ENCODE data around the gene MAGEA8. TPM values are rescaled to one million over a fixed set of nuclear protein-coding genes. Genes with fewer than 3 reads are reported as not detected.

The MAGEA8 gene
- total RNA-seq, 1 donor from 2014 or later, result not detected

DNA sequence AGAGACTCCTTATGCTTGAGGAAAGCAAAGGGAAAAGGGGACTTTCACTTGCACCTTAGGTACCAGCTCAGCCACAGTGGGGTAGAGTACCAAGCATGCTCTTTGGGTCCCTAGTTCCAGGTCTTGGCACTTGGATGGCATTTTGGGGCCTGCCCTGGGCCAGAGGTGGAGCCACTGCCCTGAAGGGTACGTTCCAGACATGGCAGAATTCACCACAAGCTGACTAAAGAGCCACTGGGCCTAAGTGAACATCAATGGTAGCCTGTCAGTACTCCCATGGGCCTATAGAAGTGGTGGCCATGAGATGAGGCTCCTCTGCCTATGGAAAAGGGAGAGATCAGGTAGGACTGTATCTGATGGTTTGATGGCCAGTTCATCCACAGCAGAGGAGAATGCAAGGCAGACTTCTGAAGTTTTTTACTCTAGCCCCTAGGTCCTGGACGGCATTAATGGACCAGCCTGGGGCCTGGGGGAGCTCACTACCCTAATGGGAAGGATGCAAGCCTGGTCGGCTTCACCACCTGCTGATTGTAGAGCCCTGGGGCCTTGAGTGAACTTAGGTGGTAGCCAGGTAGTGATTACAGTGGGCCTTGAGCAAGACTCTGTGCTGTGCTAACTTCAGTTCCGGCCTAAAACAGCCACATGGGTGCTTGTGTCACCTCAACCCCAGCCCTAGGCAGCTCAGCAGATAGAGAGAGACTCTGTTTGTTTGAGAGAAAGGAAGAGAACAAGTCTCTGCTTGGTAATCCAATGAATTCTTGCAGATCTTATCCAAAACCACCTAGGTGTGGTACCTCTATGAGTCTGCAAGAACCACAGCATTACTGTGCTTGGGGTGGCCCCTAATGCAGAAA lies 28.6 kb downstream of the MAGEA8 start:
- Mint-ChIP-seq H3K9me3 (ENCODE audit: unreplicated experiment) (no peaks in the 10 kb centered on the region), H3K36me3 (ENCODE audit: low read depth, unreplicated experiment) (no peaks in the 10 kb centered on the region), H3K4me3 (ENCODE audit: unreplicated experiment) (no peak overlapping the region), H3K27me3 (ENCODE audit: low read depth, unreplicated experiment) (no peaks in the 10 kb centered on the region), H3K27ac (ENCODE audit: unreplicated experiment) (no peak overlapping the region), H3K4me1 (ENCODE audit: low read depth, unreplicated experiment) (peaks cover 4% of the 10 kb centered on the region)
- no peaks in the 10 kb centered on the region for H3K4me1 ChIP-seq (ENCODE audit: insufficient read depth, low read length)
- H3K27me3 ChIP-seq (ENCODE audit: insufficient read depth, low read length), result no peaks in the 10 kb centered on the region
- no peaks in the 10 kb centered on the region for H3K36me3 ChIP-seq (ENCODE audit: insufficient read depth, low read length)
- no peak overlapping the region for H3K27ac ChIP-seq (ENCODE audit: low read depth, low read length)
- H3K9me3 ChIP-seq (ENCODE audit: insufficient read depth, low read depth, low read length), result no peaks in the 10 kb centered on the region
- DNase-seq (ENCODE audit: low read depth), result no peak
- TF ChIP-seq EZH2 (IDR thresholded peaks at IDR 0.05; ENCODE audit: insufficient read depth, low read length), result no peak
- TF ChIP-seq, protein P1, sequence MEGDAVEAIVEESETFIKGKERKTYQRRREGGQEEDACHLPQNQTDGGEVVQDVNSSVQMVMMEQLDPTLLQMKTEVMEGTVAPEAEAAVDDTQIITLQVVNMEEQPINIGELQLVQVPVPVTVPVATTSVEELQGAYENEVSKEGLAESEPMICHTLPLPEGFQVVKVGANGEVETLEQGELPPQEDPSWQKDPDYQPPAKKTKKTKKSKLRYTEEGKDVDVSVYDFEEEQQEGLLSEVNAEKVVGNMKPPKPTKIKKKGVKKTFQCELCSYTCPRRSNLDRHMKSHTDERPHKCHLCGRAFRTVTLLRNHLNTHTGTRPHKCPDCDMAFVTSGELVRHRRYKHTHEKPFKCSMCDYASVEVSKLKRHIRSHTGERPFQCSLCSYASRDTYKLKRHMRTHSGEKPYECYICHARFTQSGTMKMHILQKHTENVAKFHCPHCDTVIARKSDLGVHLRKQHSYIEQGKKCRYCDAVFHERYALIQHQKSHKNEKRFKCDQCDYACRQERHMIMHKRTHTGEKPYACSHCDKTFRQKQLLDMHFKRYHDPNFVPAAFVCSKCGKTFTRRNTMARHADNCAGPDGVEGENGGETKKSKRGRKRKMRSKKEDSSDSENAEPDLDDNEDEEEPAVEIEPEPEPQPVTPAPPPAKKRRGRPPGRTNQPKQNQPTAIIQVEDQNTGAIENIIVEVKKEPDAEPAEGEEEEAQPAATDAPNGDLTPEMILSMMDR (IDR thresholded peaks at IDR 0.05; ENCODE audit: insufficient read depth, low read depth, low read length), result no peak
- H3K79me2 ChIP-seq (ENCODE audit: insufficient read depth, low read length), result no peaks in the 10 kb centered on the region
- no peak overlapping the region for H3K4me3 ChIP-seq (ENCODE audit: insufficient read depth, low read depth, low read length)
- no peak overlapping the region for H3K9ac ChIP-seq (ENCODE audit: low read length)
- no peaks in the 10 kb centered on the region for H4K20me1 ChIP-seq (ENCODE audit: insufficient read depth, low read length)
- H3K4me2 ChIP-seq (ENCODE audit: low read length), result no peak overlapping the region
- FAIRE-seq, result no peak
- no peak overlapping the region for H2AFZ ChIP-seq (ENCODE audit: low read depth, low read length)

DNA sequence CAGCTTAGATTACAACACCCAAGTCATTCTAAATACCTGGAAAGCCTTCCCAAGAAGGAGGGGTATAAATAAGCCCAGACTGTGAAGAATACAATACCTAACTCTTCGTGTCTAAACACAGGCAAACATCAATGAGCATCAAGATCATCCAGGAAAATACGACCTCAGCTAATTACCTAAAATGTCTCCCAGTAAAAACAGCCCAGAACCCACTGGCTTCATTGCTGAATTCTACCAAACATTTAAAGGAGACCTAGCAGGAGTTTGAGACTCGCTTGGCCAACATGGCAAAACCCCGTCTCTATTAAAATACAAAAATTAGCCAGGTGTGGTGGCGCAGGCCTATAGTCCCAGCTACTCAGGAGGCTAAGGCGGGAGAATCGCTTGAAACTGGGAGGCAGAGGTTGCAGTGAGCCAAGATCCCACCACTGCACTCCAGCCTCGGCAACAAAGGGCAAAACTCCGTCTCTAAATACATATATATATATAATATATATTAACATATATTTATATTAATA lies 29.3 kb downstream of the MAGEA8 start:
- Histone ChIP-seq H3K4me2 (ENCODE audit: low read length) (no peak overlapping the region), H3K27ac (ENCODE audit: low read depth, low read length) (no peak overlapping the region), H3K4me3 (ENCODE audit: insufficient read depth, low read depth, low read length) (no peak overlapping the region), H4K20me1 (ENCODE audit: insufficient read depth, low read length) (no peaks in the 10 kb centered on the region), H3K79me2 (ENCODE audit: insufficient read depth, low read length) (no peaks in the 10 kb centered on the region), H3K4me1 (ENCODE audit: insufficient read depth, low read length) (no peaks in the 10 kb centered on the region), H2AFZ (ENCODE audit: low read depth, low read length) (no peak overlapping the region), H3K9me3 (ENCODE audit: insufficient read depth, low read depth, low read length) (no peaks in the 10 kb centered on the region), H3K9ac (ENCODE audit: low read length) (no peak overlapping the region), H3K27me3 (ENCODE audit: insufficient read depth, low read length) (no peaks in the 10 kb centered on the region), H3K36me3 (ENCODE audit: insufficient read depth, low read length) (no peaks in the 10 kb centered on the region)
- no peaks in the 10 kb centered on the region for H3K9me3 Mint-ChIP-seq (ENCODE audit: unreplicated experiment)
- TF ChIP-seq, protein P1 (IDR thresholded peaks at IDR 0.05; ENCODE audit: insufficient read depth, low read depth, low read length), result no peak
- no peak for TF ChIP-seq EZH2 (IDR thresholded peaks at IDR 0.05; ENCODE audit: insufficient read depth, low read length)
- DNase-seq (ENCODE audit: low read depth), result no peak
- no peaks in the 10 kb centered on the region for H3K27me3 Mint-ChIP-seq (ENCODE audit: low read depth, unreplicated experiment)
- H3K36me3 Mint-ChIP-seq (ENCODE audit: low read depth, unreplicated experiment), result no peaks in the 10 kb centered on the region
- peaks cover 4% of the 10 kb centered on the region for H3K4me1 Mint-ChIP-seq (ENCODE audit: low read depth, unreplicated experiment)
- no peak overlapping the region for H3K4me3 Mint-ChIP-seq (ENCODE audit: unreplicated experiment)
- H3K27ac Mint-ChIP-seq (ENCODE audit: unreplicated experiment), result no peak overlapping the region
- FAIRE-seq, result no peak

All from astrocyte (in vitro differentiated cells and primary cell).